ENCODE data around the gene CPA5.

The CPA5 gene

GRCh38 chr7:130388671-130389070 is 44.1 kb downstream of the CPA5 start:
- DNase-seq (ENCODE audit: extremely low spot score), result no peak
- TF ChIP-seq HDGF (IDR thresholded peaks at IDR 0.05; ENCODE audit: borderline replicate concordance) (no peak), TARDBP (IDR thresholded peaks at IDR 0.05) (no peak), ARNT (IDR thresholded peaks at IDR 0.05) (no peak), SUZ12 (IDR thresholded peaks at IDR 0.05) (no peak), FOXA1 (IDR thresholded peaks at IDR 0.05) (no peak), NFRKB (IDR thresholded peaks at IDR 0.05) (no peak), CTBP1 (IDR thresholded peaks at IDR 0.05; ENCODE audit: borderline replicate concordance) (no peak), ZNF384 (IDR thresholded peaks at IDR 0.05) (no peak), L3MBTL2 (conservative IDR thresholded peaks at IDR 0.05) (no peak), LEF1 (IDR thresholded peaks at IDR 0.05; ENCODE audit: borderline replicate concordance) (no peak), ELF4 (IDR thresholded peaks at IDR 0.05) (no peak), BHLHE40 (IDR thresholded peaks at IDR 0.05; ENCODE audit: borderline replicate concordance) (no peak), PKNOX1 (IDR thresholded peaks at IDR 0.05) (no peak), FOXM1 (IDR thresholded peaks at IDR 0.05; ENCODE audit: borderline replicate concordance) (no peak), FOXK2 (IDR thresholded peaks at IDR 0.05) (no peak), SP1 (IDR thresholded peaks at IDR 0.05) (no peak)
- ChIA-PET POLR2A (no interaction called here), CTCF (no interaction called here)

- TF ChIP-seq SP1 (IDR thresholded peaks at IDR 0.05), result no peak
- no peak for TF ChIP-seq FOXA1 (IDR thresholded peaks at IDR 0.05)
- CTCF ChIA-PET, result no interaction called here
- no peak for DNase-seq (ENCODE audit: extremely low spot score)
- POLR2A ChIA-PET, result no interaction called here
Measured at GRCh38 chr7:130390486-130390885, 45.9 kb downstream of the CPA5 start.

GRCh38 chr7:130393101-130393561 is 48.5 kb downstream of the CPA5 start:
- DNase-seq (ENCODE audit: extremely low spot score), result no peak
- TF ChIP-seq HDGF (IDR thresholded peaks at IDR 0.05; ENCODE audit: borderline replicate concordance) (no peak), FOXM1 (IDR thresholded peaks at IDR 0.05; ENCODE audit: borderline replicate concordance) (no peak), ZNF384 (IDR thresholded peaks at IDR 0.05) (no peak), L3MBTL2 (conservative IDR thresholded peaks at IDR 0.05) (no peak), ARNT (IDR thresholded peaks at IDR 0.05) (no peak), FOXK2 (IDR thresholded peaks at IDR 0.05) (no peak), TARDBP (IDR thresholded peaks at IDR 0.05) (no peak), SP1 (IDR thresholded peaks at IDR 0.05) (no peak), CTBP1 (IDR thresholded peaks at IDR 0.05; ENCODE audit: borderline replicate concordance) (no peak), PKNOX1 (IDR thresholded peaks at IDR 0.05) (no peak), ELF4 (IDR thresholded peaks at IDR 0.05) (no peak), BHLHE40 (IDR thresholded peaks at IDR 0.05; ENCODE audit: borderline replicate concordance) (no peak), SUZ12 (IDR thresholded peaks at IDR 0.05) (no peak), FOXA1 (IDR thresholded peaks at IDR 0.05) (no peak), NFRKB (IDR thresholded peaks at IDR 0.05) (no peak), LEF1 (IDR thresholded peaks at IDR 0.05; ENCODE audit: borderline replicate concordance) (no peak)
- ChIA-PET CTCF (no interaction called here), POLR2A (interaction anchor here (0.9 to 1.2 kb wide), 2 partner anchors 22 to 188 kb away, joined by 3 to 4 read pairs; partner anchors contain the start of gene TMEM209)

- CTCF ChIA-PET, result no interaction called here
- no peak for DNase-seq (ENCODE audit: extremely low spot score)
- POLR2A ChIA-PET, result no interaction called here
- TF ChIP-seq FOXM1 (IDR thresholded peaks at IDR 0.05; ENCODE audit: borderline replicate concordance), result no peak
- no peak for TF ChIP-seq PKNOX1 (IDR thresholded peaks at IDR 0.05)
- no peak for TF ChIP-seq NFRKB (IDR thresholded peaks at IDR 0.05)
- TF ChIP-seq FOXK2 (IDR thresholded peaks at IDR 0.05), result no peak
- TF ChIP-seq ARNT (IDR thresholded peaks at IDR 0.05), result no peak
- TF ChIP-seq FOXA1 (IDR thresholded peaks at IDR 0.05), result no peak
- TF ChIP-seq LEF1 (IDR thresholded peaks at IDR 0.05; ENCODE audit: borderline replicate concordance), result no peak
- TF ChIP-seq CTBP1 (IDR thresholded peaks at IDR 0.05; ENCODE audit: borderline replicate concordance), result no peak
- no peak for TF ChIP-seq BHLHE40 (IDR thresholded peaks at IDR 0.05; ENCODE audit: borderline replicate concordance)
Measured at GRCh38 chr7:130393841-130394411, 49.3 kb downstream of the CPA5 start.

GRCh38 chr7:130394421-130395195 is 50.0 kb downstream of the CPA5 start:
- ChIA-PET CTCF (no interaction called here), POLR2A (no interaction called here)
- no peak for TF ChIP-seq HDGF (IDR thresholded peaks at IDR 0.05; ENCODE audit: borderline replicate concordance)
- no peak for TF ChIP-seq PKNOX1 (IDR thresholded peaks at IDR 0.05)
- TF ChIP-seq ZNF384 (IDR thresholded peaks at IDR 0.05), result no peak
- no peak for TF ChIP-seq CTBP1 (IDR thresholded peaks at IDR 0.05; ENCODE audit: borderline replicate concordance)
- no peak for DNase-seq (ENCODE audit: extremely low spot score)

All from HEK293T (cell line).